Measurements from ENCODE around the gene GBF1. TPM values are rescaled to one million over a fixed set of nuclear protein-coding genes. Genes with fewer than 3 reads are reported as not detected.
"Not testable (repeated sequence)": the region's sequence is repeated elsewhere in the genome, so short reads cannot be mapped to it uniquely, and the experiment has no call there.

Gene GBF1
- total RNA-seq, 4 donors from 2014 or later, result 34.0 to 68.3 (median 53.5) TPM

DNA sequence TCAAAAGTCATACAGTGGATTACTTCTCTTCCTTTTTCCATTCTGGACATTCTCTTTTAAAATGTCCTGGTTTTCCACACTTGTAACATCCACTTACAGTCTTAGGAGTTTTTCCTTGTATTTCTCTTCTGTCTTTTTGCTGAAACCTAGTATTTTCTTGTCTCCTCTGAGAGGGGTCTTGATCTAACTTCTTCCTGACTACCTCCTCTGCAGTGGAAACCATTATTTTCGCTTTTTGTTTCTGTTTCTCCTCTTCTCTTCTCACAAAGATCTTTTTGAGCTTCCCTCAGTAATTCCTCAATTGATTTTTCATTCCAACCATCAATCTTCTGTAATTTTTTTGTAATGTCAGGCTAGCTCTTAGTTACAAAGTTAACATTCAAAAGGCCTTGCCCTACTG lies 42.9 kb upstream of the GBF1 start:
- no peaks in the 10 kb centered on the region for H3K27me3 ChIP-seq
- WGBS, 2 donors, result 54 to 68% methylated on average over 1 of the region's 1 CpG
- H3K9me3 ChIP-seq, result no peaks in the 10 kb centered on the region
- no peaks in the 10 kb centered on the region for H3K36me3 ChIP-seq
- intact Hi-C loops (cut with DNase I), result no loop called here
- no peak for TF ChIP-seq CTCF (IDR thresholded peaks at IDR 0.05)
- H3K4me3 ChIP-seq (replicated peaks in 1 of 3), result no peak overlapping the region
- DNase-seq, result no peak
- H3K27ac ChIP-seq, result no peak overlapping the region
- H3K4me1 ChIP-seq, result no peaks in the 10 kb centered on the region

DNA sequence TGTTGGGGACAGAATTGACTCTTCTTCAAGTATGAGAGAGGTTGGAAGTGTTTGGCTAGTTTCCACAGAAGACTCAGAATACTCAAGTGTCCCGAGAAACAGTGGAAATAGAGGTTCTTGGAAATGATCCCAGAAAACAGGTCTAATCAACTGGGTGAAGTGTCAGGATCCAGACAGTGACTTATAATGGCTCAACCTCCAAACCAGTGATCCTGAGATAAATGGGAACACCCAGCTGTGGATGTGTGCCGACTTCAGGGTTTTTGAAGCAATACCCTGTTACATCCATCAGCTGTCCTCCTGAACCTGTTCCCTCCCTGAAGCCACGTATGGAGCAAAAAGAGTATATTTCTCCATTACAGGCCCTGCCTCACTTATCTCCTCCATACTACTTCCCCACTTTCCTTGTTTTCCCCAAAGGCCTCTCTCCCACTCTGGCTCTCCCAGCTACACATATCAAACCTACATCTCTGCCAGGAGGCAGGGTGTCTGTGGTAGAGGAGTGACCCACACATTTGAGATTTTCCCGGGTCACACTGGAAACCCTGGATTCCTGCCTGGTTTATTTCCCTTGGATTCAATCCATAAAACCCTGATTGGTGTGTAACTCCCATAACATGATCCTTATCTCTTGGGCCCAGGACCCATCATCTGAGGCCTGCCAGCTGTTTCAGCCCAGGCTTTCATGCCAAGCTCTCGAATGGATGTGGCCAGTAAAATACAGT lies 36.9 kb upstream of the GBF1 start:
- 27 to 48% methylated on average over 5 of the region's 5 CpGs for WGBS, 2 donors
- no peak overlapping the region for H3K27ac ChIP-seq
- H3K4me1 ChIP-seq, result peaks cover 0 to 5% of the 10 kb centered on the region in 2 donors
- intact Hi-C loops (cut with DNase I), result no loop called here
- H3K9me3 ChIP-seq, result no peaks in the 10 kb centered on the region
- H3K4me3 ChIP-seq (replicated peaks in 1 of 3), result no peak overlapping the region
- TF ChIP-seq CTCF (IDR thresholded peaks at IDR 0.05) (no peak), POLR2A (IDR thresholded peaks at IDR 0.05) (no peak)
- no peaks in the 10 kb centered on the region for H3K36me3 ChIP-seq
- H3K27me3 ChIP-seq, result no peaks in the 10 kb centered on the region
- no peak for DNase-seq

- DNase-seq, result no peak
- H3K27me3 ChIP-seq, result no peaks in the 10 kb centered on the region
- no peaks in the 10 kb centered on the region for H3K36me3 ChIP-seq
- no peak overlapping the region for H3K27ac ChIP-seq
- intact Hi-C loops (cut with DNase I), result no loop called here
- no peak overlapping the region for H3K4me3 ChIP-seq (replicated peaks in 1 of 3)
- H3K4me1 ChIP-seq, result peaks cover 0 to 5% of the 10 kb centered on the region in 2 donors
- TF ChIP-seq CTCF (IDR thresholded peaks at IDR 0.05) (no peak), POLR2A (IDR thresholded peaks at IDR 0.05) (no peak)
- whole genome bisulfite sequencing, 2 donors, result 92 to 94% methylated on average over 3 of the region's 3 CpGs
- no peaks in the 10 kb centered on the region for H3K9me3 ChIP-seq
These were observed 33.6 kb upstream of the GBF1 start for GRCh38 chr10:102211615-102212299.

- H3K36me3 ChIP-seq; H3K4me3 ChIP-seq (replicated peaks in 1 of 3); H3K27ac ChIP-seq; DNase-seq; intact Hi-C loops (cut with DNase I); H3K9me3 ChIP-seq; H3K27me3 ChIP-seq; H3K4me1 ChIP-seq: not testable (repeated sequence)
- 71 to 93% methylated on average over 4 of the region's 4 CpGs for WGBS, 2 donors
These were observed 31.7 kb upstream of the GBF1 start for GRCh38 chr10:102213599-102213998.

DNA sequence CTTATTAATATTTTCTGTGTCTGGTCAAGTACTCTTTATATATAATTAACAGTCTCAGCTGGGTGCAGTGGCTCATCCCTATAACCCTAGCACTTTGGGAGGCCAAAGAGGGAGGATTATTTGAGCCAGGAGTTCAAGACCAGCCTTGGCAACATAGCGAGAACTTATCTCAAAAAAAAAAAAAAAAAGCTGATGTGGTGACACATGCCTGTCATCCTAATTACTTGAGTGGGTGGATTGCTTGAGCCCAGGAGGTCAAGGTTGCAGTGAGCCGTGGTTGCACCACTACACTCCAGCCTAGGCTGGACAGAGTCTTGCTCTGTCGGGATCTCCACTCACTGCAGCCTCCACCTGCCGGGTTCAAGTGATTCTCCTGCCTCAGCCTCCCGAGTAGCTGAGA lies 26.0 kb upstream of the GBF1 start:
- WGBS, 2 donors, result 75 to 78% methylated on average over 5 of the region's 5 CpGs
- no peak for TF ChIP-seq CTCF (IDR thresholded peaks at IDR 0.05)
- no peak for TF ChIP-seq POLR2A (IDR thresholded peaks at IDR 0.05)
- no peak for DNase-seq

More for the DNA sequence above, 26.0 kb upstream of the GBF1 start:
- intact Hi-C loops (cut with DNase I), result no loop called here
- Histone ChIP-seq H3K4me1 (no peaks in the 10 kb centered on the region), H3K4me3 (replicated peaks in 1 of 3) (no peak overlapping the region), H3K9me3 (no peaks in the 10 kb centered on the region), H3K27me3 (no peaks in the 10 kb centered on the region), H3K36me3 (no peaks in the 10 kb centered on the region), H3K27ac (no peak overlapping the region)

Data from thyroid gland (tissue), 4 donors.